ENCODE results near the gene NFATC2. TPM values are rescaled to one million over a fixed set of nuclear protein-coding genes. Genes with fewer than 3 reads are reported as not detected.

Gene NFATC2
- total RNA-seq, 2 experiments from 2014 or later = 32.5 to 33.2 TPM

DNA sequence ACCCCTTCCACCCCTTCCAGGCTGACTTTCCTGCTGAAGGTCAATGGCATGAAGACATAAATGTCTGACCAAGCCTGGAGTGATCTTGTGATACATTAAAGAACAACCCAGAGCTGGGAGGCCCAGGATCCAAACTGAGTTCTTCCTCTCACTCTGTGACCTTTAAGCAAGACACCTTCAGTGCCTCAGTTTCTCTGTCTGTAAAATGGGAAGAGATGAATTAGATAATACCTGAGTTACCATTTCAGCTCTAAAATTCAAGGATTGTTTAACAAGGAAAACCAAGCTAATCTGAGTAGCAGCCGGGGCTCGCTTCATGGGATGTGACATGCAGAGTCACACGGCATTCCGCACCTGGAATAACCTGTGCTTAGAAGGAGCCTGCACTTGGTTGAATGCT lies 7.0 kb upstream of the NFATC2 start:
- no peak overlapping the region for H3K4me3 ChIP-seq (ENCODE audit: low read length)
- no peaks in the 10 kb centered on the region for H3K4me1 ChIP-seq (ENCODE audit: insufficient read depth, low read length)
- Mint-ChIP-seq H3K4me1 (ENCODE audit: low read depth) (no peaks in the 10 kb centered on the region), H3K9me3 (no peaks in the 10 kb centered on the region), H3K27ac (no peak overlapping the region), H3K27me3 (peaks cover 7% of the 10 kb centered on the region), H3K36me3 (ENCODE audit: low read depth) (no peaks in the 10 kb centered on the region), H3K4me3 (no peak overlapping the region)
- CTCF ChIA-PET = no interaction called here
- intact Hi-C loops (cut with DNase I, micrococcal nuclease) = no loop called here
- TF ChIP-seq, protein P1, sequence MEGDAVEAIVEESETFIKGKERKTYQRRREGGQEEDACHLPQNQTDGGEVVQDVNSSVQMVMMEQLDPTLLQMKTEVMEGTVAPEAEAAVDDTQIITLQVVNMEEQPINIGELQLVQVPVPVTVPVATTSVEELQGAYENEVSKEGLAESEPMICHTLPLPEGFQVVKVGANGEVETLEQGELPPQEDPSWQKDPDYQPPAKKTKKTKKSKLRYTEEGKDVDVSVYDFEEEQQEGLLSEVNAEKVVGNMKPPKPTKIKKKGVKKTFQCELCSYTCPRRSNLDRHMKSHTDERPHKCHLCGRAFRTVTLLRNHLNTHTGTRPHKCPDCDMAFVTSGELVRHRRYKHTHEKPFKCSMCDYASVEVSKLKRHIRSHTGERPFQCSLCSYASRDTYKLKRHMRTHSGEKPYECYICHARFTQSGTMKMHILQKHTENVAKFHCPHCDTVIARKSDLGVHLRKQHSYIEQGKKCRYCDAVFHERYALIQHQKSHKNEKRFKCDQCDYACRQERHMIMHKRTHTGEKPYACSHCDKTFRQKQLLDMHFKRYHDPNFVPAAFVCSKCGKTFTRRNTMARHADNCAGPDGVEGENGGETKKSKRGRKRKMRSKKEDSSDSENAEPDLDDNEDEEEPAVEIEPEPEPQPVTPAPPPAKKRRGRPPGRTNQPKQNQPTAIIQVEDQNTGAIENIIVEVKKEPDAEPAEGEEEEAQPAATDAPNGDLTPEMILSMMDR (IDR thresholded peaks at IDR 0.05) = no peak
- ATAC-seq (ENCODE audit: poor library complexity) (no peak), DNase-seq (no peak)
- H3K27me3 ChIP-seq (ENCODE audit: control insufficient read depth in 1 of 2, insufficient read depth in 2 of 2, low read length in 2 of 2) = peaks cover 0 to 3% of the 10 kb centered on the region in 2 experiments
- H3K9me3 ChIP-seq (ENCODE audit: control insufficient read depth in 1 of 2, insufficient read depth in 1 of 2, low read length in 2 of 2) = no peaks in the 10 kb centered on the region
- H3K27ac ChIP-seq (ENCODE audit: low read depth in 1 of 2, low read length in 2 of 2) = no peak overlapping the region
- POLR2A ChIA-PET = no interaction called here
- H3K36me3 ChIP-seq (ENCODE audit: insufficient read depth, low read length) = no peaks in the 10 kb centered on the region

DNA sequence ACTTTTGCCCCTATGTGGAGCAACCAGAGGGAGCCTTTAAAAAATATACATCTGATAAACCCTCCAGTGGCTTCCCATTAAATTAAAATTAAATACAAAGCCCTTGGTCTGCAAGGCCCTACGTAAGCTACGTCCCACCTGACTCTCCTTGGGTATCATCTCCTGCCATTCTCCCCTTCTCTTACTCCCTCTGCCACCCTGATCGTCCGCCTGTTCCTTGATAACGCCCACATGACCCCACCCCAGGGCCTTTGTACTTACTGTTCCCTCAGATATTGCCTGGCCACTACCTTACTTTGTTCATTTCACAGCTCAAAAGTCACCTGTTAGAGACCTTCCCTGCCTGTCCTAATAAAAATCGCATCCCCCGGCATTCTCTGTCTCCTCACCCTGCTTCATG lies 5.4 kb upstream of the NFATC2 start:
- intact Hi-C loops (cut with DNase I, micrococcal nuclease) = no loop called here
- ATAC-seq (ENCODE audit: poor library complexity) = no peak

DNA sequence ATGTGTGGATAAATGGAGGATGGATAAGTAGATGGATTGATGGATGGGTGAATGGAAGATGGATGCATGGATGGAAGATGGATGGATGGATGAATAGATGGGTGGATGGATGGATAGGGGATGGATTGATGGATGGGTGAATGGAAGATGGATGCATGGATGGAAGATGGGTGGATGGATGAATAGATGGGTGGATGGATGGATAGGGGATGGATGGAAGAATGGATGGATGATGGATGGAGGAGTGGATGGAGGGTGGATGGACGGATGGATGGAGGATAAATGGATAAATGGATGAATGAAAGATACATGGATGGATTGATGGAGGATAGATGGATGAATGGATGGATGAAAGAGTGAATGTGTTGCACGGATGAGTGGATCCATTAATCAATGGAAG lies 3.0 kb upstream of the NFATC2 start:
- CTCF ChIA-PET = interaction anchor here (1.2 kb wide), 1 partner anchor 49 kb away, joined by 6 read pairs; no protein-coding TSS in a partner anchor
- Mint-ChIP-seq H3K4me3 (no peak overlapping the region), H3K27me3 (no peaks in the 10 kb centered on the region), H3K4me1 (ENCODE audit: low read depth) (peaks cover 17% of the 10 kb centered on the region), H3K9me3 (no peaks in the 10 kb centered on the region), H3K36me3 (ENCODE audit: low read depth) (peaks cover 14% of the 10 kb centered on the region), H3K27ac (no peak overlapping the region)
- Histone ChIP-seq H3K4me1 (ENCODE audit: insufficient read depth, low read length) (peaks cover 14% of the 10 kb centered on the region), H3K27me3 (ENCODE audit: control insufficient read depth in 1 of 2, insufficient read depth in 2 of 2, low read length in 2 of 2) (no peaks in the 10 kb centered on the region), H3K9me3 (ENCODE audit: control insufficient read depth in 1 of 2, insufficient read depth in 1 of 2, low read length in 2 of 2) (no peaks in the 10 kb centered on the region), H3K27ac (ENCODE audit: low read depth in 1 of 2, low read length in 2 of 2) (no peak overlapping the region), H3K4me3 (ENCODE audit: low read length) (no peak overlapping the region), H3K36me3 (ENCODE audit: insufficient read depth, low read length) (no peaks in the 10 kb centered on the region)
- no peak for ATAC-seq (ENCODE audit: poor library complexity)
- POLR2A ChIA-PET = no interaction called here
- TF ChIP-seq, protein P1 (IDR thresholded peaks at IDR 0.05) = no peak
- no peak for DNase-seq
- intact Hi-C loops (cut with DNase I, micrococcal nuclease) = no loop called here

More for the DNA sequence above, 5.4 kb upstream of the NFATC2 start:
- POLR2A ChIA-PET = no interaction called here
- peaks cover 0 to under 1% of the 10 kb centered on the region in 2 experiments for H3K27me3 ChIP-seq (ENCODE audit: control insufficient read depth in 1 of 2, insufficient read depth in 2 of 2, low read length in 2 of 2)
- CTCF ChIA-PET = no interaction called here
- no peaks in the 10 kb centered on the region for H3K9me3 Mint-ChIP-seq
- peaks cover 5% of the 10 kb centered on the region for H3K4me1 ChIP-seq (ENCODE audit: insufficient read depth, low read length)
- no peaks in the 10 kb centered on the region for H3K27me3 Mint-ChIP-seq
- H3K36me3 Mint-ChIP-seq (ENCODE audit: low read depth) = no peaks in the 10 kb centered on the region
- H3K36me3 ChIP-seq (ENCODE audit: insufficient read depth, low read length) = no peaks in the 10 kb centered on the region
- TF ChIP-seq, protein P1 (IDR thresholded peaks at IDR 0.05) = no peak
- H3K27ac ChIP-seq (ENCODE audit: low read depth in 1 of 2, low read length in 2 of 2) = no peak overlapping the region
- H3K4me1 Mint-ChIP-seq (ENCODE audit: low read depth) = peaks cover 6% of the 10 kb centered on the region
- no peak overlapping the region for H3K27ac Mint-ChIP-seq
- no peak overlapping the region for H3K4me3 Mint-ChIP-seq
- no peak overlapping the region for H3K4me3 ChIP-seq (ENCODE audit: low read length)
- DNase-seq = no peak
- H3K9me3 ChIP-seq (ENCODE audit: control insufficient read depth in 1 of 2, insufficient read depth in 1 of 2, low read length in 2 of 2) = no peaks in the 10 kb centered on the region
